Fibroblast of skin of right quadriceps (primary cell): ENCODE results near the gene CEP85.

ENCODE experiments used
- DNase-seq: peaks from one replicate; pipeline ENCODE4 v3.0.0-alpha.2; 2013

The CEP85 gene

GRCh38 chr1:26233903-26234643, at the start of gene CEP85:
Gene CEP85 (plus strand): TSS chr1:26234200. CDS start chr1:26239784, 5,584 bp downstream.
- DNase-seq, result peak; percentile 97

GRCh38 chr1:26184883-26185282, 49.1 kb upstream of the CEP85 start:
- no peak for DNase-seq

- no peak for DNase-seq
Measured at GRCh38 chr1:26187882-26188281, 46.1 kb upstream of the CEP85 start.

- no peak for DNase-seq
Measured at GRCh38 chr1:26188477-26188876, 45.5 kb upstream of the CEP85 start.

GRCh38 chr1:26189331-26189730, 44.7 kb upstream of the CEP85 start:
- no peak for DNase-seq

GRCh38 chr1:26189751-26190275, 44.2 kb upstream of the CEP85 start:
- DNase-seq, result no peak

- DNase-seq, result peak; percentile 39
Measured at GRCh38 chr1:26190373-26190987, 43.5 kb upstream of the CEP85 start, which contains the start of gene CATSPER4. Gene CATSPER4 (plus strand): TSS chr1:26190602. CDS start chr1:26190628, 26 bp downstream.

GRCh38 chr1:26191739-26192138, 42.3 kb upstream of the CEP85 start:
- no peak for DNase-seq

- DNase-seq, result no peak
Measured at GRCh38 chr1:26195805-26196204, 38.2 kb upstream of the CEP85 start.

- DNase-seq, result no peak
Measured at GRCh38 chr1:26197301-26197700, 36.7 kb upstream of the CEP85 start.

- DNase-seq, result no peak
Measured at GRCh38 chr1:26197813-26198212, 36.2 kb upstream of the CEP85 start.

- no peak for DNase-seq
Measured at GRCh38 chr1:26200413-26200812, 33.6 kb upstream of the CEP85 start.

- no peak for DNase-seq
Measured at GRCh38 chr1:26203642-26204318, 30.2 kb upstream of the CEP85 start.

GRCh38 chr1:26210147-26210870, 23.7 kb upstream of the CEP85 start:
- DNase-seq, result no peak

- no peak for DNase-seq
Measured at GRCh38 chr1:26212726-26213125, 21.3 kb upstream of the CEP85 start.

GRCh38 chr1:26213335-26213905, 20.6 kb upstream of the CEP85 start:
- DNase-seq, result no peak

- DNase-seq, result no peak
Measured at GRCh38 chr1:26215246-26215645, 18.8 kb upstream of the CEP85 start.

- DNase-seq, result no peak
Measured at GRCh38 chr1:26218906-26219494, 15.0 kb upstream of the CEP85 start.

- DNase-seq, result no peak
Measured at GRCh38 chr1:26220199-26220912, 13.6 kb upstream of the CEP85 start.

- no peak for DNase-seq
Measured at GRCh38 chr1:26221094-26221493, 12.9 kb upstream of the CEP85 start.

- DNase-seq, result no peak
Measured at GRCh38 chr1:26224606-26225005, 9.4 kb upstream of the CEP85 start.
